GM19324 (cell line): ENCODE results near the gene FUZ.

Experiments
- ATAC-seq: cut with Tn5 transposase; IDR thresholded peaks from one replicate; pipeline ENCODE4 v1.9.1; 2021; ENCODE audit warnings: mild to moderate bottlenecking, moderate library complexity; ENCODE audit not compliant: unreplicated experiment, low FRiP score

Gene FUZ

GRCh38 chr19:49788857-49789256 is 24.2 kb downstream of the FUZ start:
- no peak for ATAC-seq

- no peak for ATAC-seq
Observed at GRCh38 chr19:49787746-49788145, 25.3 kb downstream of the FUZ start.

GRCh38 chr19:49786376-49786820 is 26.7 kb downstream of the FUZ start:
- no peak for ATAC-seq

- ATAC-seq: no peak
Observed at GRCh38 chr19:49782515-49782914, 30.6 kb downstream of the FUZ start.

- no peak for ATAC-seq
Observed at GRCh38 chr19:49781394-49781793, 31.7 kb downstream of the FUZ start.

GRCh38 chr19:49780861-49781260 is 32.2 kb downstream of the FUZ start:
- no peak for ATAC-seq

- ATAC-seq: no peak
Observed at GRCh38 chr19:49779731-49780555, 33.1 kb downstream of the FUZ start.

GRCh38 chr19:49776371-49776764 is 36.7 kb downstream of the FUZ start:
- ATAC-seq: no peak

GRCh38 chr19:49775742-49776370 is 37.2 kb downstream of the FUZ start:
- no peak for ATAC-seq

GRCh38 chr19:49774969-49775368 is 38.1 kb downstream of the FUZ start:
- ATAC-seq: no peak

GRCh38 chr19:49773663-49774350 is 39.3 kb downstream of the FUZ start:
- no peak for ATAC-seq

- no peak for ATAC-seq
Observed at GRCh38 chr19:49772850-49773432, 40.2 kb downstream of the FUZ start.

- no peak for ATAC-seq
Observed at GRCh38 chr19:49771674-49772139, 41.4 kb downstream of the FUZ start.

- no peak for ATAC-seq
Observed at GRCh38 chr19:49770529-49770928, 42.6 kb downstream of the FUZ start.

GRCh38 chr19:49767967-49768581 is 45.0 kb downstream of the FUZ start:
- ATAC-seq: no peak

GRCh38 chr19:49767381-49767780 is 45.7 kb downstream of the FUZ start:
- ATAC-seq: no peak

GRCh38 chr19:49766930-49767299 is 46.2 kb downstream of the FUZ start, which contains the start of gene AP2A1:
AP2A1 (plus strand) TSS chr19:49767001; CDS start chr19:49767134, 133 bp downstream.
- no peak for ATAC-seq

- peak; percentile 96 for ATAC-seq
Observed at GRCh38 chr19:49766007-49766929, 46.8 kb downstream of the FUZ start.

- ATAC-seq: no peak
Observed at GRCh38 chr19:49764341-49764740, 48.8 kb downstream of the FUZ start.
